Fibroblast of the aortic adventitia (primary cell): ENCODE measurements around the gene ARHGAP10. TPM values are rescaled to one million over a fixed set of nuclear protein-coding genes. Genes with fewer than 3 reads are reported as not detected.

Experiments used
- DNase-seq: peaks from one replicate; pipeline ENCODE4 v3.0.0-alpha.2; 2010; ENCODE audit warnings: low read depth
- H3K4me3 ChIP-seq: 2 replicates; pipeline ENCODE4 v1.5.1; 2011; ENCODE audit warnings: low read depth, mild to moderate bottlenecking, control low read depth, low read length, moderate library complexity
- total RNA-seq: library from RNA; depleted of rRNA; stranded (reverse); fragments of >200 nt; gene quantifications from 2 replicates; pipeline ENCODE4 v1.2.3, GENCODE V29; 2012; ENCODE audit warnings: low replicate concordance
- TF ChIP-seq, protein P1 (sequence below): IDR thresholded peaks from 2 replicates; pipeline ENCODE4 v1.5.1; 2011; ENCODE audit warnings: mild to moderate bottlenecking, low read length, control low read depth, inconsistent platforms; ENCODE audit not compliant: insufficient read depth

ARHGAP10 gene
- total RNA-seq, 1 donor: 45.0 TPM

DNA sequence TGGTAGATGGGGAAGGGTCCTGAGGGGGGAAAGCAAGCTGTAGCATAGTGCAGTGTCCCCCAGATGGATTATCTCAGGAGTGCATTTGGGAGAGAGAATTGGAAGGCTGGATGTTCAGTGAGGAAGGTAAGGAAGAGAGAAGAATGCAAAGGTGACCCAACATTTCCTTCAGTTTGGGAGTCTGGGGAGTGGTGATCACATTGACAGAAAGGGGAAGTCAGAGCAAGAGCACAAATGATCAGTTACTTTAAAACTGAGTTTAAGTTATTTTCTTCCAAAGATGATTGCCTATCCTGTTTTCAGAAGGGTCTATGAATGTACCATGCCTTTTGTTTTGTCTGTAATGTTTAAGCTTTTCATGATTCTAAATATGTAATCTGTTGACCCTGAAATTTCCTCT lies 47.6 kb downstream of the ARHGAP10 start:
- DNase-seq: no peak
- H3K4me3 ChIP-seq: no peak overlapping the region
- TF ChIP-seq, protein P1, sequence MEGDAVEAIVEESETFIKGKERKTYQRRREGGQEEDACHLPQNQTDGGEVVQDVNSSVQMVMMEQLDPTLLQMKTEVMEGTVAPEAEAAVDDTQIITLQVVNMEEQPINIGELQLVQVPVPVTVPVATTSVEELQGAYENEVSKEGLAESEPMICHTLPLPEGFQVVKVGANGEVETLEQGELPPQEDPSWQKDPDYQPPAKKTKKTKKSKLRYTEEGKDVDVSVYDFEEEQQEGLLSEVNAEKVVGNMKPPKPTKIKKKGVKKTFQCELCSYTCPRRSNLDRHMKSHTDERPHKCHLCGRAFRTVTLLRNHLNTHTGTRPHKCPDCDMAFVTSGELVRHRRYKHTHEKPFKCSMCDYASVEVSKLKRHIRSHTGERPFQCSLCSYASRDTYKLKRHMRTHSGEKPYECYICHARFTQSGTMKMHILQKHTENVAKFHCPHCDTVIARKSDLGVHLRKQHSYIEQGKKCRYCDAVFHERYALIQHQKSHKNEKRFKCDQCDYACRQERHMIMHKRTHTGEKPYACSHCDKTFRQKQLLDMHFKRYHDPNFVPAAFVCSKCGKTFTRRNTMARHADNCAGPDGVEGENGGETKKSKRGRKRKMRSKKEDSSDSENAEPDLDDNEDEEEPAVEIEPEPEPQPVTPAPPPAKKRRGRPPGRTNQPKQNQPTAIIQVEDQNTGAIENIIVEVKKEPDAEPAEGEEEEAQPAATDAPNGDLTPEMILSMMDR: no peak

DNA sequence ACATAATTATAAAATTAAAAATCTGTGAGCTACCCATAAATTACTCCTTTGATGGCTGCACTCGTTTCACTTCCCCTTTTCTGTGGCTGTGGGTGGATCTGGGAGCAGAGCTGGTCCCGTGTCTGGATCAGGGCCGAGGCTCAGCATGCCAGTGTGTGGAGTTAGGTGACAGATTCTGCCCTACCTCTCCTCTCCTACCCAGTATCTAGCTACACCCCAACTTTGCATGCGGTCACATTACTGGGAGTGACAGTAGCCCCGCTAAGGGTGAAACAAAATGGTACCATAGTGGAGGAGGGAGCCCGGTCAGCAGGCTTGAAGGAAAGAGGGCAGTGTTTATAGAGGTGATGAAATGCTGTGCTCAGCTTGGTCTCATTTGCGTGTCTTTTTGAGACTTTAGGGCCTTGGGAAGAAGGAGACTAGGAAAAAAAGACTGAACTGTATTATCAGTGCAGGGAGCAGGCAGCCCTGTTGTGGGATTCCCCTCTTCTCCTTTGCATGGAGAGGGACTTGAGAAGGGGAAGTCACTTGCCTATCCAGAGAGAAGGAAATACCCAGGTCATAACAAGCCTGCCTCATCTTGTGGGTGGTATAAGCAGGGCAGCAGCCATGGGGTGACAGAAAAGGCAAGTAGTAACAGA lies 48.4 kb downstream of the ARHGAP10 start:
- no peak overlapping the region for H3K4me3 ChIP-seq
- no peak for DNase-seq
- TF ChIP-seq, protein P1: no peak

DNA sequence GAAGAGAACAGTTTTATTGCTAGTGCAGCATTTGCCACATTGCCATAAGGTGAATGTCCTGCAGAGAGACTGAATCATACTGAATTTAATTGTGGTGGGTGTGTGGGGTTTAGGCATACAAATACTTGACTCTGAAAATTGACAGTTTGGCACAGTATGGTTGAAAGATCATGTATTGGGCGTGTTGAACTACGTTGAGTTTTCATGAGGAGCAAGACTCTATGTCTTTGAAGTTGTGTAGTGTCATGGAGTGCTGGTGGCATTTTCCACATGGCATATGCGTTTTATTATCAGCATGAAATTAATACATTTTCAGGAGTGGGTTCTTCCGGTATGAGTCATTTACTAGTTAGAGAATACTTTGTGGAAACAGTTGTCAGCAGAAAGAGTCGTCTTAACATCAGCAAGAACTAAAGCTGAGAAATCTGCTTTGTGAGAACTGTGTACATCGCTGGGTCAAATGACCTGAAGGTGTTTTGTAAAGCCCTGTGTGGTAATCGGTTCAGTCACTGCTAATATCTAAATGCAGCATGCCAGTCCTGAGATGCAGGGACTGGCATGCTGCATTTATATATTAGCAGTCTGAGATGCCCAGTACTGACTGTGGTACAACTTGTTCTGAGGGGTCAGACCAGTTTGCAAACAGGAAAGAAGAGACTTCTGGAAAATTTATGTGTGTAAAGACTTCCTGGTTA lies 50.3 kb downstream of the ARHGAP10 start:
- peak; percentile 21 for DNase-seq
- no peak overlapping the region for H3K4me3 ChIP-seq

DNA sequence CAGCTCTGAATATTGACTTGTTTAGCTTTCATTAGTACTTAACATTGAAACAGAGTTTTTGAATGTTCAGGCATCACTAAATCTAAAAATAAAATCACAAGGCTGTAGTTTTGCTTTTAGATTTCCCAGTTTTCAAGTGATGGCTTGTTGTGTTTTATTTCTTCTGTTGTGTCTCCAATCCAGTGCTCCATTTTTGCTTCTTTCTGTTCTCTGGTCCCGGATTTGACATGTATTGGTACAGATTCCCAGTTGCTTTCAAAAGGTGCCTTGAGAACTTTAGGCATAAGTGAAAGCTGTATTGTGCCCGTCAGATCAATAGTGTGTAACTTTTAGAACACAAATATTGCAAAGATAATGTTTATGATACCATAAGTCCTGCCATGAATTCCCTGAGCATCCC lies 53.2 kb downstream of the ARHGAP10 start:
- TF ChIP-seq, protein P1: no peak
- DNase-seq: no peak
- H3K4me3 ChIP-seq: no peak overlapping the region

More for the DNA sequence above, 50.3 kb downstream of the ARHGAP10 start:
- TF ChIP-seq, protein P1: no peak

- H3K4me3 ChIP-seq: no peak overlapping the region
- TF ChIP-seq, protein P1: no peak
- peak; percentile 15 for DNase-seq
These were observed 54.1 kb downstream of the ARHGAP10 start for GRCh38 chr4:147786031-147786430.

DNA sequence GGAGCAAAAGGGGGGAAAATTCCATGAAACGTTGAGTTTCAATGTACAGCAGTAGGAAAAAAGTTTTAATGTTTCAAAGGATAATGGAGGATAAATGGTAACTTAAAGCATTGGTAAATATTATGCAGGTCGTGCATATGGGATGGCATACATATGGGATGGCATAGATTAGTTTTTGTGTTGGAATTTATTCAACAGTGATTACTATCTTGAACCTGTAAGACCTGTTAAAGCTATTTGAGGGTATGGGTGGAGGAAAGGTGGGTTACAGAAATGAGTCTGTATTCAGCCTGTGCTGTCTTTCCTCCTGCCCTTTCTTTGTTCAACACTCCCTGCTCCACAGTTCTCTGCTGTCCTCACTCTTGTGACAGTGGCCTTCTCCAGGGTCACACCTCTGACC lies 54.6 kb downstream of the ARHGAP10 start:
- TF ChIP-seq, protein P1: no peak
- no peak for DNase-seq
- H3K4me3 ChIP-seq: no peak overlapping the region

GRCh38 chr4:147787204-147787603 lies 55.3 kb downstream of the ARHGAP10 start:
- no peak overlapping the region for H3K4me3 ChIP-seq
- peak; percentile 74 for DNase-seq
- TF ChIP-seq, protein P1: no peak
